Lung (tissue), 12 donors: Measurements from ENCODE around the gene SLC22A23. TPM values are rescaled to one million over a fixed set of nuclear protein-coding genes. Genes with fewer than 3 reads are reported as not detected.

Experiments
- ATAC-seq: fragments of 200-7000 bp; cut with Tn5 transposase; one replicate; pipeline ENCODE4 v1.9.1; 2020; ENCODE audit warnings: moderate number of reproducible peaks; ENCODE audit not compliant: insufficient read depth, low FRiP score
- DNase-seq, 3 donors: peaks; one replicate each; pipeline ENCODE4 v3.0.0-alpha.2; 2013 to 2017
- H3K27ac ChIP-seq, 2 donors: one replicate each; pipeline ENCODE4 v1.5.1; 2013; ENCODE audit warnings: mild to moderate bottlenecking in 2 of 2, moderate library complexity in 2 of 2, control low read depth in 1 of 2, inconsistent platforms in 1 of 2, low read depth in 1 of 2, low read length in 1 of 2
- H3K27me3 ChIP-seq, 3 donors: one replicate each; pipeline ENCODE4 v1.5.1; 2013; ENCODE audit warnings: low read length in 2 of 3; ENCODE audit not compliant: control insufficient read depth in 3 of 3, insufficient read depth in 3 of 3
- H3K36me3 ChIP-seq, 4 donors: one replicate each; pipeline ENCODE4 v1.5.1; 2013; ENCODE audit warnings: low read length in 4 of 4, mild to moderate bottlenecking in 1 of 4, moderate library complexity in 1 of 4; ENCODE audit not compliant: control insufficient read depth in 4 of 4, insufficient read depth in 4 of 4
- H3K4me1 ChIP-seq, 5 donors: one replicate each; pipeline ENCODE4 v1.5.1; 2013; ENCODE audit warnings: low read length in 5 of 5, mild to moderate bottlenecking in 2 of 5, moderate library complexity in 1 of 5; ENCODE audit not compliant: control insufficient read depth in 5 of 5, insufficient read depth in 5 of 5
- H3K4me3 ChIP-seq: one replicate; pipeline ENCODE4 v1.5.1; 2013; ENCODE audit warnings: mild to moderate bottlenecking, control low read depth, moderate library complexity
- H3K9ac ChIP-seq, 2 donors: one replicate each; pipeline ENCODE4 v1.5.1; 2013; ENCODE audit warnings: low read length in 2 of 2, control low read depth in 1 of 2; ENCODE audit not compliant: insufficient read depth in 1 of 2
- H3K9me3 ChIP-seq, 4 donors: one replicate each; pipeline ENCODE4 v1.5.1; 2013; ENCODE audit warnings: low read length in 3 of 4, mild to moderate bottlenecking in 1 of 4, moderate library complexity in 1 of 4; ENCODE audit not compliant: control insufficient read depth in 4 of 4, insufficient read depth in 3 of 4
- CTCF ChIP-seq: IDR thresholded peaks from 2 replicates; pipeline ENCODE4 v1.5.1; 2012; ENCODE audit warnings: mild to moderate bottlenecking; ENCODE audit errors: control extremely low read depth, extremely low read depth
- WGBS, 2 donors: extraction: QIAGEN DNeasy Blood & Tissue Kit; methylation state at CpG; one replicate each; pipeline ENCODE4 v1.1.7; 2013; 5-methylcytosine and 5-hydroxymethylcytosine counted together
- polyA plus RNA-seq, 2 donors: library from polyadenylated mRNA; stranded (reverse); fragments of 200-250 nt; gene quantifications; one replicate each; pipeline ENCODE4 v1.2.1, GENCODE V29; 2013
- total RNA-seq, 2 donors: library from RNA; depleted of rRNA in 1 of 2; stranded (reverse); fragments of >200 nt in 1 of 2; gene quantifications; one replicate each; pipeline ENCODE4 v1.2.1, GENCODE V29; 2014 to 2021
- donor health status: control.
- donor health status: control.
- donor health status: Bipolar disorder and iron deficiency.
- donor health status: healthy.
- donor health status: DM: yes; HTN: yes; CAD: no.

Gene SLC22A23
- total and polyA plus RNA-seq, 4 donors: 6.6 to 45.6 (median 24.1) TPM

DNA sequence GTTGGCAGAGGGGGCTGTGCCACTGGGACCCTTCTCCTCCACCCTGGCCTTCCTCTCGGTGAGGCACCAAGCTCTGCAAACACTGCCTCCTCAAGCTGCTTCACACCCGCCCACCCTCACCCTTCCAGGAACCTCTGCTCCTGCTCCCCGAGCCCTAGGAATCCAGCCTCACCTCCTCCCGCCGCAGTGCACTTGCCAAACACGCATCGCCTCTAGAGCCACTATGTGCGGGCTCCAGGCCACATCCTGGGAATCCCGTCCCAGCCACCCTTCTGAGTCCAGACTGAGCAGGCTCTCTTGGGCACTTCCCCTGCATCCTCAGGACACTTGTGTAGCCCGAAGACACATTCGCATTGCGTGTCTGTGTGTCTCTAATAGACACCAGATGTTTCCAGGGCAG lies 179.6 kb downstream of the SLC22A23 start:
- H3K27me3 ChIP-seq: no peaks in the 10 kb centered on the region
- H3K27ac ChIP-seq: no peak overlapping the region
- ATAC-seq: no peak
- DNase-seq: no peak
- 88 to 94% methylated on average over 12 of the region's 12 CpGs for WGBS, 2 donors
- no peaks in the 10 kb centered on the region for H3K9me3 ChIP-seq
- peaks cover 0 to 7% (median 4%) of the 10 kb centered on the region in 4 donors for H3K36me3 ChIP-seq
- TF ChIP-seq CTCF: no peak
- no peak overlapping the region for H3K4me3 ChIP-seq
- peaks cover 0 to 12% (median 5%) of the 10 kb centered on the region in 5 donors for H3K4me1 ChIP-seq
- H3K9ac ChIP-seq: no peak overlapping the region

GRCh38 chr6:3276174-3277167 lies 180.4 kb downstream of the SLC22A23 start:
- Histone ChIP-seq H3K27me3 (no peaks in the 10 kb centered on the region), H3K4me1 (peaks cover 0 to 4% (median 0%) of the 10 kb centered on the region in 5 donors), H3K9ac (no peak overlapping the region), H3K4me3 (no peak overlapping the region), H3K9me3 (no peaks in the 10 kb centered on the region), H3K27ac (no peak overlapping the region), H3K36me3 (peaks cover 4 to 13% (median 9%) of the 10 kb centered on the region in 4 donors)
- no peak for TF ChIP-seq CTCF
- no peak for ATAC-seq
- WGBS, 2 donors: 86 to 89% methylated on average over 20 of the region's 20 CpGs
- DNase-seq: no peak

- WGBS, 2 donors: 82% methylated on average over 9 of the region's 9 CpGs
- H3K36me3 ChIP-seq: peaks cover 8 to 28% (median 19%) of the 10 kb centered on the region in 4 donors
Observed at GRCh38 chr6:3273707-3274521, 182.9 kb downstream of the SLC22A23 start.

More at GRCh38 chr6:3273707-3274521, 182.9 kb downstream of the SLC22A23 start:
- ATAC-seq: no peak
- no peaks in the 10 kb centered on the region for H3K4me1 ChIP-seq
- H3K27ac ChIP-seq: no peak overlapping the region
- H3K4me3 ChIP-seq: no peak overlapping the region
- DNase-seq: no peak
- H3K9me3 ChIP-seq: no peaks in the 10 kb centered on the region
- no peak for TF ChIP-seq CTCF
- no peak overlapping the region for H3K9ac ChIP-seq
- no peaks in the 10 kb centered on the region for H3K27me3 ChIP-seq
